Brain microvascular endothelial cell (primary cell): Measurements from ENCODE around the gene LRFN2.

Source experiments
- DNase-seq: peaks from one replicate; pipeline ENCODE4 v3.0.0-alpha.2; 2020
- H3K27ac ChIP-seq: fragments of 250-450 bp; sonication (Bioruptor Pico); 2 replicates; pipeline ENCODE4 v1.5.1; 2020; ENCODE audit warnings: mild to moderate bottlenecking, moderate library complexity
- H3K27me3 ChIP-seq: fragments of 250-450 bp; sonication (Bioruptor Pico); replicated peaks from 2 replicates; pipeline ENCODE4 v1.5.1; 2020; ENCODE audit warnings: mild to moderate bottlenecking
- H3K36me3 ChIP-seq: fragments of 250-450 bp; sonication (Bioruptor Pico); replicated peaks from 2 replicates; pipeline ENCODE4 v1.5.1; 2020; ENCODE audit warnings: mild to moderate bottlenecking
- H3K4me3 ChIP-seq: 2 replicates; pipeline ENCODE4 v1.5.1; 2011; ENCODE audit warnings: low read depth, mild to moderate bottlenecking, control low read depth, low read length, moderate library complexity
- CTCF ChIP-seq: IDR thresholded peaks from 2 replicates; pipeline ENCODE4 v1.5.1; 2011; ENCODE audit warnings: low read depth, mild to moderate bottlenecking, moderate library complexity, low read length, control low read depth, inconsistent platforms; ENCODE audit errors: missing control alignments
- in situ Hi-C: cut with HindIII; loops from 2 replicates; pipeline ENCODE4 v1.10.0; 2017; ENCODE audit warnings: low sequenced_read_pairs, low pct_ligation_motif_present

LRFN2 gene

GRCh38 chr6:40480678-40481077 is 106.5 kb downstream of the LRFN2 start:
- Histone ChIP-seq H3K27ac (no peak overlapping the region), H3K27me3 (no peaks in the 10 kb centered on the region), H3K4me3 (no peak overlapping the region), H3K36me3 (no peaks in the 10 kb centered on the region)
- in situ Hi-C loops: no loop called here
- TF ChIP-seq CTCF: no peak
- no peak for DNase-seq

GRCh38 chr6:40479706-40480105 is 107.5 kb downstream of the LRFN2 start:
- in situ Hi-C loops: no loop called here

GRCh38 chr6:40477246-40478126 is 109.7 kb downstream of the LRFN2 start:
- Histone ChIP-seq H3K36me3 (no peaks in the 10 kb centered on the region), H3K4me3 (no peak overlapping the region), H3K27ac (no peak overlapping the region), H3K27me3 (no peaks in the 10 kb centered on the region)
- no peak for TF ChIP-seq CTCF
- DNase-seq: no peak
- in situ Hi-C loops: no loop called here

More at GRCh38 chr6:40479706-40480105, 107.5 kb downstream of the LRFN2 start:
- no peak for TF ChIP-seq CTCF
- no peak for DNase-seq
- Histone ChIP-seq H3K27me3 (no peaks in the 10 kb centered on the region), H3K4me3 (no peak overlapping the region), H3K27ac (no peak overlapping the region), H3K36me3 (no peaks in the 10 kb centered on the region)

GRCh38 chr6:40476673-40477072 is 110.5 kb downstream of the LRFN2 start:
- in situ Hi-C loops: no loop called here
- Histone ChIP-seq H3K4me3 (no peak overlapping the region), H3K36me3 (no peaks in the 10 kb centered on the region), H3K27ac (no peak overlapping the region), H3K27me3 (no peaks in the 10 kb centered on the region)
- TF ChIP-seq CTCF: no peak
- DNase-seq: no peak

- Histone ChIP-seq H3K27me3 (no peaks in the 10 kb centered on the region), H3K4me3 (no peak overlapping the region), H3K27ac (no peak overlapping the region), H3K36me3 (no peaks in the 10 kb centered on the region)
- in situ Hi-C loops: no loop called here
- TF ChIP-seq CTCF: no peak
- DNase-seq: no peak
Observed at GRCh38 chr6:40474937-40475336, 112.2 kb downstream of the LRFN2 start.

GRCh38 chr6:40473026-40473425 is 114.1 kb downstream of the LRFN2 start:
- no peak for TF ChIP-seq CTCF
- no peaks in the 10 kb centered on the region for H3K36me3 ChIP-seq
- no peak overlapping the region for H3K27ac ChIP-seq
- in situ Hi-C loops: no loop called here
- no peak overlapping the region for H3K4me3 ChIP-seq
- no peak for DNase-seq
- H3K27me3 ChIP-seq: no peaks in the 10 kb centered on the region
